ENCODE results near the gene FOSB.

Gene FOSB

DNA sequence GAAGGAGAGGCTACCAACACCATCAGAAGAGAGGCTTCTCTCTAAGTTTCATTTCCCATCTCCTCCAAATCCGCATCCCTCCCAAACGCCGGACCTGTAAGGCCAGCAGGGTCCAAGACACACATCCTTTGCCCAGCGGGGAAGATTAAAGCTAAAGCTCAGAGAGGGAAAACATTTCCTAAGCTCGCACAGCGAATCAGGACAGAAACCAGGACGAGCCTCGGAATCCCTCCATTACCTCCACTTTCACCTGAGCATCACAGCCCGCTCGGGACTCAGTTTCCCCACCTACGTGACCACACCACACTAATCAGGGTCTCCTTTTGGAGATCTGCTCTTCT is 711 bp upstream of the FOSB start:
- in situ Hi-C loops (cut with MboI; ENCODE audit: low sequenced_read_pairs): no loop called here

DNA sequence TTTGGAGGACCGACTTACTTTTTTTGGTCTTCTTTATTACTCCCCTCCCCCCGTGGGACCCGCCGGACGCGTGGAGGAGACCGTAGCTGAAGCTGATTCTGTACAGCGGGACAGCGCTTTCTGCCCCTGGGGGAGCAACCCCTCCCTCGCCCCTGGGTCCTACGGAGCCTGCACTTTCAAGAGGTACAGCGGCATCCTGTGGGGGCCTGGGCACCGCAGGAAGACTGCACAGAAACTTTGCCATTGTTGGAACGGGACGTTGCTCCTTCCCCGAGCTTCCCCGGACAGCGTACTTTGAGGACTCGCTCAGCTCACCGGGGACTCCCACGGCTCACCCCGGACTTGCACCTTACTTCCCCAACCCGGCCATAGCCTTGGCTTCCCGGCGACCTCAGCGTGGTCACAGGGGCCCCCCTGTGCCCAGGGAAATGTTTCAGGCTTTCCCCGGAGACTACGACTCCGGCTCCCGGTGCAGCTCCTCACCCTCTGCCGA is 409 bp downstream of the FOSB start:
- in situ Hi-C loops (cut with MboI; ENCODE audit: low sequenced_read_pairs): no loop called here

DNA sequence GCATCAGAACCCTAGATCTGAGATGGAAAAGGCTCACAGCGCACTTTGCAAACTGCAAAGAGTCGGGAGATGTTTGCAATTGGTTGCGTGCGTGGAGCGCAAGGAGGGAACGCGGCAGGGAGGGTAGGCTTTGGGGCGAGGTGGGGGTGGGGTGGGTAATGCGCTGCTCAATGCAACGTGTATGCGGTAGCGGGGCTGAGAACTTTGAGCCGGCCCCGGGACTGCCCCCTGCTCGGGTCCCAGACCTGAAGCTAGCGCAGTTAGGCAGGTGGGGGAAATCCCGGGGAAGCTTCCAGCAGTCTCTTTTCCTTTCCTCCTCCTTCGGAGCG is 971 bp downstream of the FOSB start:
- in situ Hi-C loops (cut with MboI; ENCODE audit: low sequenced_read_pairs): no loop called here

DNA sequence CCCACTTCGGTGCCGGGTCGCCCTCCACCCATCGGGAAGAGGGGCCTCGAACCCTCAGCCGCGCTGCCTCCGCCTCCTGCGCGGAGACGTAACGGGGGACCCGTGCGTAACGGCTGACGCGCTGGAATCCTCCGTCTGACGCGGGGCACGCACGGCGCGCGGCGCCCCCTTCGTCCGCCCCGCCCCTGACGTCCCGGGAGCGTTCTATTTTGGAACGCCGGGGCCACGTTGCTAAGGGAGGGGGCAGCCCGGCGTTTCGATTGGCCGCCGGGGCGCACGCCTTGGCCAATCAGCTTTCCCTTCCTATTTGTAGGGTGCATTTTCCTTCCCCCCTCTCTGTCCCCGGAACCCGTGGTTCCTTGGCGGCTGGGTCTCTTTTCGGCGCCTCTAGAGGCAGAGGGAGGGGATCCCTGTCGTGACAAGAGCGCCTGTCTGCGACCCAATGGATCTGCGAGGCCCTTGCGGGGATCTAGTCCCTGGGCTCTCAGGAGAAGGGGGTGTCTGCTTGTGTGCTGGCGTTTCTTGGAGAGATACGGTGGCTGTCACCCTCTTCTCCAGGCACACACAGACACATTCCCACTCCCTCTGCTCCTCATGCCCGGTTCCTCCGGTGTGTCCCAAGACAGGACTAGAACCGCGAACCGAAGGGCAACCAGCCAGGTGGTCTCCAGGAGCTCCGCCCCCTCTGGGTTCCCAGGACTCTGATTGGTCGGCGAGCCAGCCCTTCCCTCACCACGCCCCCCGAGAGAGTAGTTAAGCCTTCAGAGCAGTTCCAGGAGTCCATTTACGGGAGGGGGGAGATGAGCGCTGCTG is 1.5 kb downstream of the FOSB start:
- in situ Hi-C loops (cut with MboI; ENCODE audit: low sequenced_read_pairs): no loop called here

GRCh38 chr19:45469945-45470761 is 2.4 kb downstream of the FOSB start:
- in situ Hi-C loops (cut with MboI; ENCODE audit: low sequenced_read_pairs): no loop called here

- in situ Hi-C loops (cut with MboI; ENCODE audit: low sequenced_read_pairs): no loop called here
These were observed 2.9 kb downstream of the FOSB start for GRCh38 chr19:45470762-45471081.

- in situ Hi-C loops (cut with MboI; ENCODE audit: low sequenced_read_pairs): no loop called here
These were observed 3.5 kb downstream of the FOSB start for GRCh38 chr19:45471111-45471930.

GRCh38 chr19:45471931-45472562 is 4.3 kb downstream of the FOSB start:
- in situ Hi-C loops (cut with MboI; ENCODE audit: low sequenced_read_pairs): no loop called here

- in situ Hi-C loops (cut with MboI; ENCODE audit: low sequenced_read_pairs): no loop called here
These were observed 5.0 kb downstream of the FOSB start for GRCh38 chr19:45472563-45473366.

DNA sequence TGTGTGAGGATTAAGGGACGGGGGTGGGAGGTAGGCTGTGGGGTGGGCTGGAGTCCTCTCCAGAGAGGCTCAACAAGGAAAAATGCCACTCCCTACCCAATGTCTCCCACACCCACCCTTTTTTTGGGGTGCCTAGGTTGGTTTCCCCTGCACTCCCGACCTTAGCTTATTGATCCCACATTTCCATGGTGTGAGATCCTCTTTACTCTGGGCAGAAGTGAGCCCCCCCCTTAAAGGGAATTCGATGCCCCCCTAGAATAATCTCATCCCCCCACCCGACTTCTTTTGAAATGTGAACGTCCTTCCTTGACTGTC is 5.5 kb downstream of the FOSB start:
- in situ Hi-C loops (cut with MboI; ENCODE audit: low sequenced_read_pairs): no loop called here

- in situ Hi-C loops (cut with MboI; ENCODE audit: low sequenced_read_pairs): no loop called here
These were observed 6.1 kb downstream of the FOSB start for GRCh38 chr19:45473682-45474605.

DNA sequence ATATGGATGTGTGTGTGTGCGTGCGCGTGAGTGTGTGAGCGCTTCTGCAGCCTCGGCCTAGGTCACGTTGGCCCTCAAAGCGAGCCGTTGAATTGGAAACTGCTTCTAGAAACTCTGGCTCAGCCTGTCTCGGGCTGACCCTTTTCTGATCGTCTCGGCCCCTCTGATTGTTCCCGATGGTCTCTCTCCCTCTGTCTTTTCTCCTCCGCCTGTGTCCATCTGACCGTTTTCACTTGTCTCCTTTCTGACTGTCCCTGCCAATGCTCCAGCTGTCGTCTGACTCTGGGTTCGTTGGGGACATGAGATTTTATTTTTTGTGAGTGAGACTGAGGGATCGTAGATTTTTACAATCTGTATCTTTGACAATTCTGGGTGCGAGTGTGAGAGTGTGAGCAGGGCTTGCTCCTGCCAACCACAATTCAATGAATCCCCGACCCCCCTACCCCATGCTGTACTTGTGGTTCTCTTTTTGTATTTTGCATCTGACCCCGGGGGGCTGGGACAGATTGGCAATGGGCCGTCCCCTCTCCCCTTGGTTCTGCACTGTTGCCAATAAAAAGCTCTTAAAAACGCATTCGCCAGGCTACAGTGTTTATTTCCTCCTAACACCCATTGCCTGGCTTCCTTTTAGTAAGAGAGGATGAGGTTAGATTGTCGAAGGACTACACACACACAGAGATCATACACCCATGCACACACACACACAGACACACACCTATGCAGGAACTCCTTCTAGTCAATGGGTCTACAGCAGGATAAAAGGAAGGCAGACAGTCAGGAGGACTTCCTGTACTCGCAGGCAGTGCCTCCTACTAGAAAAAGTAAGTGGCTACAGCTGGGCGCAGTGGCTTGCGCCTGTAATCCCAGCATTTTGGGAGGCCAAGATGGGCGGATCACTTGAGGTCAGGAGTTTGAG is 7.1 kb downstream of the FOSB start:
- in situ Hi-C loops (cut with MboI; ENCODE audit: low sequenced_read_pairs): no loop called here

- in situ Hi-C loops (cut with MboI; ENCODE audit: low sequenced_read_pairs): no loop called here
These were observed 7.9 kb downstream of the FOSB start for GRCh38 chr19:45475537-45476291.

DNA sequence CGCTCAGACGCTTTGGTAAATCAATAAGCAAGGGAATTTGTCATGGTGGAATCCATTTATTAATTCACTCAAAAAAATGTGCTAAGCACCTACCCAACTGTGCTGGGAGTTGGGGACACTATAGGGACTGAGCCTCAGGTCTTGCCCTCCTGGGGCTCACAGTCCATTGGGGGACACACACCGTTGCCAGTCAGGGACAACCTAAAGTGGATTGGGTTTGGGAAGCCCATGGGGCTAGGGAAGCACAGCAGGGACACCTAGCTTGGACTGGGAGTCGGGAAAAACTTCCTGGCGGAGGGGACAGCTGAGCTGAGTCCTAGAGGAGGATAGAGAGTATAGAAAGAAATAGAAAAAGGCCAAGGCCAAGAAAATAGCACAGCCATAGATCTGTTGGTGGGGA is 8.5 kb downstream of the FOSB start:
- in situ Hi-C loops (cut with MboI; ENCODE audit: low sequenced_read_pairs): no loop called here

DNA sequence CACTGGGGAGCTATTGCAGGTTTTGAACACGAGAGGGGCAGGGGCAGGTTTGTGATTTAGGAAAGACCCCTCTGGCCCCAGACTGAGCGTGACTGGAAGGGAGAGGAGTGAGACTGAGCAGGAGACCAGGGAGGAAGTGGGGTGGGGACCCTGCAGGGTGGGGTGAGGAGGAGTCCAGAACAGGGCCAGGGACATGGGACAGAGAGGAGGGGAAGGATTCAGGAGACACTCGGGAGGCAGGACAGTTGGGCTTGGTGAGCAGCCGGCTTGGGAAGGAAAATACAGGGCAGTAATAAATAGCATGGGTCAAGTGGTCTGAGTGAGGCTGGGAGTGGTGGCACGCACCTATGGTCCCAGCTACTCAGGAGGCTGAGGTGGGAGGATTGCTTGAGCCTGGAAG is 9.4 kb downstream of the FOSB start:
- in situ Hi-C loops (cut with MboI; ENCODE audit: low sequenced_read_pairs): no loop called here

DNA sequence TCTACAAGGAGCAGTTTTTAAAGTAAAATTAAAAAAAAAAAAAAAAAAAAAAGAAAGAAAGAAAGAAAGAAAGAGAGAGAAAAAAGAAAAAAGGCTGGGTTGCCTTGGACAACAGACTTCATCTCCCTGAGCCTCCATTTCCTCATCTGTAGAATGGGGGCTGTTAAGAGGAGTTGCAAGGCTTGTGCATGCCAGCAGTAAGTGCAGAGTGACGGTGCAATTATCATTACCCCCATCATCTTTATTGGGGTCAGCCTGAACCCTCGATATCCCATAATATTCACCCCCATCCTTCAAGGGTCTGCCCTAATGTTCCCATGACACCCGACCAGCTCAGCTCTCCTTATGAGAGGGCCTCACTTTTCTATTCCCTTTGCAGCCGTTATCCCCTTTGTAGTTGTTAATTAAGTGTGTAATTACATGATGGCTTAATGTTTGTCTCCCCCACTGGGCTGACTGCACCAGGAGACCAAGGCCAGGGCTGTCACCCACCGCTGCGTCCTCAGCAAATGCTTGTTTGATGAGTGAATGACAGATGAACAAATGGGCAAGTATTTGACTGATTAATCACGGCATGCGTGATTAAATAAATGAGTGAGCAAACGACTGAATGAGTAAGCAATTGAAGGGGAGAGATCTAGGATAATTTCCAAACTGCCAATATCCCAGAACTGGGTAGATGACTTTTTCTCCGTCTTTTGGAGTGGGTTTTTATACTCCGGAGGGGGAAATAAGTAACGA is 10.1 kb downstream of the FOSB start:
- in situ Hi-C loops (cut with MboI; ENCODE audit: low sequenced_read_pairs): no loop called here

Measured in hTERT RPE-1 (cell line).